Stimulated activated naive B cell treated with anti-CD40 and anti-IgM and Interleukin-4, amounts not matched to agents 10 μg/mL and 1 μg/mL and 100 μg/mL, for 72 hours (primary cell): ENCODE measurements around the gene TAF3.

Experiments
- ATAC-seq, 2 donors: fragments of 150-1000 bp; cut with Tn5 transposase; replicated peaks; 2 replicates each; pipeline ENCODE4 v1.10.0; 2021; ENCODE audit warnings: moderate library complexity in 1 of 2
- DNase-seq: peaks from one replicate; pipeline ENCODE4 v3.0.0; 2021
- H3K27ac Mint-ChIP-seq: one replicate; pipeline ENCODE4 v1.8.0; 2022; ENCODE audit warnings: mild to moderate bottlenecking, mixed read lengths
- H3K27me3 Mint-ChIP-seq, 2 donors: one replicate each; pipeline ENCODE4 v1.8.0; 2022; ENCODE audit warnings: mixed read lengths in 2 of 2
- H3K36me3 Mint-ChIP-seq, 2 donors: one replicate each; pipeline ENCODE4 v1.8.0; 2022; ENCODE audit warnings: mixed read lengths in 2 of 2, mild to moderate bottlenecking in 1 of 2
- H3K4me1 Mint-ChIP-seq, 2 donors: one replicate each; pipeline ENCODE4 v1.8.0; 2022; ENCODE audit warnings: mixed read lengths in 2 of 2, mild to moderate bottlenecking in 1 of 2
- H3K4me3 Mint-ChIP-seq, 2 donors: one replicate each; pipeline ENCODE4 v1.8.0; 2022; ENCODE audit warnings: mild to moderate bottlenecking in 2 of 2, mixed read lengths in 2 of 2, moderate library complexity in 1 of 2
- H3K9me3 Mint-ChIP-seq, 2 donors: one replicate each; pipeline ENCODE4 v1.8.0; 2022; ENCODE audit warnings: mixed read lengths in 2 of 2, mild to moderate bottlenecking in 1 of 2

The TAF3 gene

GRCh38 chr10:8044908-8045725 is 226.8 kb downstream of the TAF3 start:
- ATAC-seq, result no peak
- H3K27ac Mint-ChIP-seq, result peak overlapping the region; percentile 44
- H3K36me3 Mint-ChIP-seq, result peaks cover 4 to 10% of the 10 kb centered on the region in 2 donors
- H3K4me3 Mint-ChIP-seq, result peak overlapping the region; percentile 3 to 26
- peaks cover 50 to 67% of the 10 kb centered on the region in 2 donors for H3K4me1 Mint-ChIP-seq
- peaks cover 0 to 4% of the 10 kb centered on the region in 2 donors for H3K9me3 Mint-ChIP-seq
- H3K27me3 Mint-ChIP-seq, result peaks cover 79 to 86% of the 10 kb centered on the region in 2 donors
- DNase-seq, result no peak

- peaks cover 0 to 4% of the 10 kb centered on the region in 2 donors for H3K9me3 Mint-ChIP-seq
- H3K27me3 Mint-ChIP-seq, result peaks cover 79 to 93% of the 10 kb centered on the region in 2 donors
- H3K4me1 Mint-ChIP-seq, result peaks cover 52 to 75% of the 10 kb centered on the region in 2 donors
- DNase-seq (no peak), ATAC-seq (no peak)
- H3K27ac Mint-ChIP-seq, result no peak overlapping the region
- peak overlapping the region in 1 of 2 donors; percentile 3 for H3K4me3 Mint-ChIP-seq
- H3K36me3 Mint-ChIP-seq, result peaks cover 4 to 10% of the 10 kb centered on the region in 2 donors
Measured at GRCh38 chr10:8045726-8046494, 227.6 kb downstream of the TAF3 start.

GRCh38 chr10:8047452-8048280 is 229.4 kb downstream of the TAF3 start:
- Mint-ChIP-seq H3K27ac (peak overlapping the region; percentile 78), H3K9me3 (peaks cover 0 to 4% of the 10 kb centered on the region in 2 donors), H3K4me1 (peaks cover 52 to 78% of the 10 kb centered on the region in 2 donors), H3K27me3 (peaks cover 73 to 94% of the 10 kb centered on the region in 2 donors), H3K4me3 (no peak overlapping the region), H3K36me3 (peaks cover 4 to 14% of the 10 kb centered on the region in 2 donors)
- DNase-seq, result no peak
- ATAC-seq, result no peak

- DNase-seq (no peak), ATAC-seq (peak in 1 of 2 donors; percentile 26)
- Mint-ChIP-seq H3K4me3 (peak overlapping the region; percentile 61 to 62), H3K36me3 (peaks cover 7 to 10% of the 10 kb centered on the region in 2 donors), H3K9me3 (peaks cover 0 to 1% of the 10 kb centered on the region in 2 donors), H3K27ac (peak overlapping the region; percentile 78), H3K27me3 (peaks cover 72 to 94% of the 10 kb centered on the region in 2 donors), H3K4me1 (peaks cover 52 to 79% of the 10 kb centered on the region in 2 donors)
Measured at GRCh38 chr10:8048281-8049008, 230.1 kb downstream of the TAF3 start.

- no peak for DNase-seq
- H3K4me1 Mint-ChIP-seq, result peaks cover 52 to 80% of the 10 kb centered on the region in 2 donors
- H3K9me3 Mint-ChIP-seq, result no peaks in the 10 kb centered on the region
- peak overlapping the region; percentile 62 to 74 for H3K4me3 Mint-ChIP-seq
- no peak overlapping the region for H3K27ac Mint-ChIP-seq
- H3K36me3 Mint-ChIP-seq, result peaks cover 6% of the 10 kb centered on the region in 2 donors
- ATAC-seq, result no peak
- H3K27me3 Mint-ChIP-seq, result peaks cover 71 to 94% of the 10 kb centered on the region in 2 donors
Measured at GRCh38 chr10:8049045-8049864, 230.9 kb downstream of the TAF3 start.

GRCh38 chr10:8049865-8050555 is 231.7 kb downstream of the TAF3 start:
- H3K9me3 Mint-ChIP-seq, result no peaks in the 10 kb centered on the region
- ATAC-seq (no peak), DNase-seq (no peak)
- no peak overlapping the region for H3K27ac Mint-ChIP-seq
- peaks cover 49 to 78% of the 10 kb centered on the region in 2 donors for H3K4me1 Mint-ChIP-seq
- peak overlapping the region; percentile 64 to 74 for H3K4me3 Mint-ChIP-seq
- peaks cover 3 to 4% of the 10 kb centered on the region in 2 donors for H3K36me3 Mint-ChIP-seq
- H3K27me3 Mint-ChIP-seq, result peaks cover 70 to 94% of the 10 kb centered on the region in 2 donors

- Mint-ChIP-seq H3K9me3 (no peaks in the 10 kb centered on the region), H3K4me1 (peaks cover 47 to 79% of the 10 kb centered on the region in 2 donors), H3K4me3 (peak overlapping the region; percentile 72 to 74), H3K36me3 (peaks cover 3 to 4% of the 10 kb centered on the region in 2 donors), H3K27ac (no peak overlapping the region), H3K27me3 (peaks cover 65 to 95% of the 10 kb centered on the region in 2 donors)
- no peak for DNase-seq
- no peak for ATAC-seq
Measured at GRCh38 chr10:8050556-8051108, 232.3 kb downstream of the TAF3 start.

- Mint-ChIP-seq H3K9me3 (no peaks in the 10 kb centered on the region), H3K4me1 (peaks cover 42 to 76% of the 10 kb centered on the region in 2 donors), H3K36me3 (peaks cover 3 to 4% of the 10 kb centered on the region in 2 donors), H3K27ac (no peak overlapping the region), H3K4me3 (peak overlapping the region; percentile 21 to 53), H3K27me3 (peaks cover 59 to 94% of the 10 kb centered on the region in 2 donors)
- DNase-seq (no peak), ATAC-seq (no peak)
Measured at GRCh38 chr10:8051109-8051821, 233.0 kb downstream of the TAF3 start.

GRCh38 chr10:8051851-8052257 is 233.5 kb downstream of the TAF3 start:
- H3K9me3 Mint-ChIP-seq, result no peaks in the 10 kb centered on the region
- DNase-seq (no peak), ATAC-seq (no peak)
- peak overlapping the region; percentile 44 to 69 for H3K4me3 Mint-ChIP-seq
- H3K27me3 Mint-ChIP-seq, result peaks cover 58 to 94% of the 10 kb centered on the region in 2 donors
- peak overlapping the region; percentile 86 for H3K27ac Mint-ChIP-seq
- H3K36me3 Mint-ChIP-seq, result peaks cover 3 to 4% of the 10 kb centered on the region in 2 donors
- H3K4me1 Mint-ChIP-seq, result peaks cover 42 to 78% of the 10 kb centered on the region in 2 donors

- H3K27me3 Mint-ChIP-seq, result peaks cover 57 to 94% of the 10 kb centered on the region in 2 donors
- H3K4me1 Mint-ChIP-seq, result peaks cover 42 to 79% of the 10 kb centered on the region in 2 donors
- DNase-seq, result no peak
- no peaks in the 10 kb centered on the region for H3K9me3 Mint-ChIP-seq
- peaks cover 3 to 4% of the 10 kb centered on the region in 2 donors for H3K36me3 Mint-ChIP-seq
- no peak for ATAC-seq
- H3K4me3 Mint-ChIP-seq, result peak overlapping the region; percentile 44 to 82
- peak overlapping the region; percentile 86 for H3K27ac Mint-ChIP-seq
Measured at GRCh38 chr10:8052341-8052955, 234.1 kb downstream of the TAF3 start.

GRCh38 chr10:8052956-8053445 is 234.7 kb downstream of the TAF3 start:
- H3K4me3 Mint-ChIP-seq, result peak overlapping the region; percentile 80 to 82
- peak overlapping the region; percentile 82 for H3K27ac Mint-ChIP-seq
- DNase-seq (no peak), ATAC-seq (no peak)
- H3K9me3 Mint-ChIP-seq, result no peaks in the 10 kb centered on the region
- H3K36me3 Mint-ChIP-seq, result peaks cover 3 to 4% of the 10 kb centered on the region in 2 donors
- peaks cover 56 to 94% of the 10 kb centered on the region in 2 donors for H3K27me3 Mint-ChIP-seq
- H3K4me1 Mint-ChIP-seq, result peaks cover 38 to 79% of the 10 kb centered on the region in 2 donors
